ENCODE measurements around the gene YWHAE.

DNA sequence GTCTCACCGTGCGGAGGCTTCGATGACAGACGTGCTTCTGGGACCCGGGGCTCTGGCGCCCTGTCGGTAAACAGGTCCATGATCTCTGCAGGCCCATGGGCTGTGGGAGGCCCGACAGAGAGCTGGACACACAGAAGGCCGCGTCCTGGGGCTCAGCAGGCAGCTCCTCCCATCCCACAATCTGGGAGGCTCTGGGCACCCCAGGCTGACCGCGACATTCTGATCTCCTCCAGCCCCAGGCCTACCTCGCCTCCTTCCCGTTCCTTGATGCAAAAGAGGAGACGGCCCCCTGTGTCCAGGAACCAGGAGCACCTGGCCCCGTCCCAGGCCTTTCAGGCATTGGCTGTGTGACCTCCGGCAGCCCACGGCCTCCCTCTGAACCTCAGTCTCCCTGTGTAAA lies 97.3 kb downstream of the YWHAE start:
- TF ChIP-seq, protein P1, sequence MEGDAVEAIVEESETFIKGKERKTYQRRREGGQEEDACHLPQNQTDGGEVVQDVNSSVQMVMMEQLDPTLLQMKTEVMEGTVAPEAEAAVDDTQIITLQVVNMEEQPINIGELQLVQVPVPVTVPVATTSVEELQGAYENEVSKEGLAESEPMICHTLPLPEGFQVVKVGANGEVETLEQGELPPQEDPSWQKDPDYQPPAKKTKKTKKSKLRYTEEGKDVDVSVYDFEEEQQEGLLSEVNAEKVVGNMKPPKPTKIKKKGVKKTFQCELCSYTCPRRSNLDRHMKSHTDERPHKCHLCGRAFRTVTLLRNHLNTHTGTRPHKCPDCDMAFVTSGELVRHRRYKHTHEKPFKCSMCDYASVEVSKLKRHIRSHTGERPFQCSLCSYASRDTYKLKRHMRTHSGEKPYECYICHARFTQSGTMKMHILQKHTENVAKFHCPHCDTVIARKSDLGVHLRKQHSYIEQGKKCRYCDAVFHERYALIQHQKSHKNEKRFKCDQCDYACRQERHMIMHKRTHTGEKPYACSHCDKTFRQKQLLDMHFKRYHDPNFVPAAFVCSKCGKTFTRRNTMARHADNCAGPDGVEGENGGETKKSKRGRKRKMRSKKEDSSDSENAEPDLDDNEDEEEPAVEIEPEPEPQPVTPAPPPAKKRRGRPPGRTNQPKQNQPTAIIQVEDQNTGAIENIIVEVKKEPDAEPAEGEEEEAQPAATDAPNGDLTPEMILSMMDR (conservative IDR thresholded peaks at IDR 0.05; ENCODE audit: low read length), result no peak
- TF ChIP-seq EZH2phosphoT487 (IDR thresholded peaks at IDR 0.05; ENCODE audit: borderline replicate concordance, low read depth, low read length), result no peak
